CD4-positive, alpha-beta T cell treated with Interleukin-21 for 1 hour (primary cell): ENCODE results near the gene NFATC2.

Source experiments
- DNase-seq: peaks from one replicate; pipeline ENCODE4 v3.0.0-alpha.2; 2020

NFATC2 gene

DNA sequence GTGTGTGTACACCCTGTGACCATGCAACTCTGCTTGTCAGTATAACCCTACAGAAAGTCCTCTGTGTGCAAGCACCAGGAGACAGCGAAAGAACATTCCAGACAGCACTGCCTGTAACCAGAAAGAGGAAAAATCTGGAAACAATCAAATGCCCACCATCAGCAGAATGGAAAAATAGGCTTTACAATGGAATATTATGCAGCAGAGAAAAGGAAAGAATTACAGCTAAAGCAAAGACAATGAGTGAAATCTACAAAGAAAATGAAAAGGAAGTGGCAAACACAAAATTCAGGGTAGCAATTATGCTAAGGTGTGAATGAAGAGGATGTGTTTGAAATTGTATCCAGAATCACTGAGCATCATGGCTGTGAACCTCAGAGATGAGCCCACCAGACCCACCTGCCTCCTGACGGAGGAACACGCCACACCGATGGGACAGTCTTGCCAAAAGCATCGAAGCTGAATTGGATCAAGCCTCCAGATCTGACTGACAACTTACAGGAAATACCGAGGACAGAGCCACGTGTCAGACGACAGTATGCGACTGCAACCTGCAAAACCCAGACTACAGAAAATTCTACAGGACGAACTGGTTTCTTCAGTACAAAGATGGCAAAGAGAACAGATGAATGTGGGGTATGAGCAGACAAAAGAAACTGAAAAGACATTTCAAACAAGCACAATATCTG, 133.2 kb downstream of the NFATC2 start:
- peak; percentile 65 for DNase-seq

DNA sequence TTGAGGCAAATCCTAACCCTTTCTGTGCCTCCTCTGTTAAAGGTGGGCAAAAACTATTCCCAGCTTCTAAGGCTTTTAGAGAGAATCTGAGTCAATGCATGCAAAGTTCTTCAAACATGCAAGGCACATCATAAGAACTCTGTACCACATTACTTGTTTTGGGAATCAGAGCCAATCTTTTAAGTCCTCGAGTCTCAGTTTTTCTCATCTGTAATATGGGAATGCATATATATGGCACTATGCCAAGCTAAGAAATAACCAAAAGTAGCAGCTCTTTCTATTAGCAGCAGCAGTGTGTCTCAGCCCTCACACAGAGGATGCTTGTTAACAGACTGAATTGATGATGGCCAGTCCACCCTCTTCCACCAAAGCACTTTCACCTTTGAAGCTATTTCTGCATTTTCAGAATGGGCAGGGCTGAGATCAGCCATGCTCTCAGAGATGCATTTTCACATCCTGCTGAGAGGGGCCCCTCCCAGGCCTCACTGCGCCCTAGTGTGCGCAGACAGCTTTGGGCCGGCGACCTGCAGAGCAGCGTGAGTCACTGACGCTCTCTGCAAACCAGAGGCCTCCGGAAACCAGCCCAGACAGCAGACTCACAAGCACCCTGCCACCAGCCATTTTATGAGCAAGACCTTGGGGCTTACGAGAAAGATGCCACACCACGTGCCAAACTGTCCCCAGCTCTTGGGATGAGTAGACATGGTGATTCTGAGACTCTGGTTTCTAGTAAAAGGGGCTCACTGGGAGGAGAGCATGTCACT, 138.0 kb downstream of the NFATC2 start:
- peak; percentile 92 for DNase-seq

DNA sequence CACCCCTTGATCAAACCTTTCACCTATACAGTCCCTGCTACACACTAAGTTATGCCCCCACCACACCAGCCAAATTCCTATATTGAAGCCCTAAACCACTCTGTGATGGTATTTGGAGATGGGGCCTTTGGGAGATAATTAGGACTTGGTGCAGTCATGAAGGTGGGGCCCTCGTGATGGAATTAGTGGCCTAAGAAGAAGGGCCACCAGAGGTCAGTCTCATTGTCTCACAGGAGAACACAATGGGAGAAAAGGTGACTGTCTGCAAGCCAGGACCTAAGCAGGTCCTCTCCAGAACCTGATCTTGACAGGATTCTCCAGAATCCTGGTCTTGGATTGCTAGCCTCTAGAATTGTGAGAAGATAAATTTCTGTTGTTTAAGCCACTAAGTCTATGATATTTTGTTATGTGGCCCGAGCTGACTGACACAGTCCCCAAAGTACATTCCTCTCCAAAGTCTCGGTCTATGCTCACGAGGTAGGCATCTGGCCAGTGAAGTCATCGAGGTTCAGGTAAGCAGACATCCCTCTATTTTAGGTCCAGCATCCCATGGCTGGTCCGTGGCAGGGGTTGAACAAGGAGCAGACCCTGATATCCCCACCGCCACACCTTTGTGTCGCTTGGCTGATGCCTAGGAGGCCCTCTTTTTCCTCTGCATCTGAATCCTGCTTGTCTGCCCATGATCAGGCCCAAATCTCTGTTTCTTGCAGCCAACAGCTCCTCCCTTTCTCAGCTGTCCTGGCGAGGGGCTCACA, 138.9 kb downstream of the NFATC2 start:
- no peak for DNase-seq

- peak; percentile 70 for DNase-seq
Measured at GRCh38 chr20:51402201-51402600, 140.3 kb downstream of the NFATC2 start.

DNA sequence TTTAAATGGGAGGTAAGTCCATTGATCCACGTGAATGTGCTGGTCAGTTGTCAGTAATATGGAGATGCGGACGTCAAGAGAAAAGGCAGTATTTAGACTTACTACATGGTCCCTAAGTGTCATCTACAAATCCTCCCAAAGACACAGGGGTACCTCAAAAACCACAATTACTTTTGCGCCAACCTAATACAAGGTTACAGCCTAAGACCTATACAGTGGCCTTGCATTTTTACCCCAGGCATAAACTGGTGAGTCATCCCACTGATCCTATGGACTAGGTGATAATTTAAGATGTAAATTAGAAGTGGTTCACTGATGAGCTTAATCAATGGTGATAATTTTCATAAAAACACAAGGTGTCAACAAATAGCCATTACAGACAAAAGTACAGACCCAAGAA, 141.0 kb downstream of the NFATC2 start:
- no peak for DNase-seq

GRCh38 chr20:51400051-51400926, 142.2 kb downstream of the NFATC2 start:
- DNase-seq, result peak; percentile 86

DNA sequence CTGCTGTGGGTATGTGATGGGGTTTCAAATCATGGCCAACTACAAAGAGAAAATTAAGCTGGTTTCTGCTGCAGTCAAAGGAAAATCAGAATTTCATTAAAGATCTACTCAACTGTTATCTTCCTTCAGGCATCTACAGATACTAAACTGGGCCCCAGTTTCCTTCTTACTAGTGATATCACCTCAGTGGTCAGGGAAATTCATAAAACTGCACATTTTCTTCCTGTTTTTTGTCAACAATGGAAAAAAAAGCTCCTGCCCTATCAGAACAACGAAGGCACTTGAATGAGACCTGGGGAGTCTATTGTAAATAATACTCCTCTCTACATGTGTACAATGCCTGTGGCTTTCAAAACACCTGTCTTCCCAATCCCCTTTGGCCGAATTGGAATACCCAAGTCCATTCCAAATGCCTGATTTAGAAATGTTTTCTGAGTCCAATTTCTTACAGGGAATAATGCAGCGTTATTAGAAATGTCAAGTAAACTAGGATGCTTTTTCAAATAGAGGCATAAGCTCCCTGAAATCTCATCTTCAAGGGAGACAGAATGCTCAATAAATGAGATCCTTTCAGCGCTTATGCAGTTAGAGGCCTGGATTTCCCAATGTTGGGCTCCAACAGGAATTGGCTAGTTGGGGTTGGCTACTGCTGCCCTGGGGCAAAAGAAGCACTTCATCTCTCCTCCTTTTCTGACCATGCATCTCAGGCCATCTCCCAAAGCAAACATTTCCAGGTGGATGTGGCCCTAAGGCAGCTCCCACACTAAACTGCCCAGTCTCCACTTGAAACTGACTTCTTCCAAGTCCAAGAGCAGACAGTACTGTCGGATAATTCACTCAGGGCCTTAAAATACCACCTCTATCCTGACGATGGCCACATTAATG, 143.3 kb downstream of the NFATC2 start:
- no peak for DNase-seq

GRCh38 chr20:51398552-51398951, 144.0 kb downstream of the NFATC2 start:
- no peak for DNase-seq

GRCh38 chr20:51398083-51398482, 144.4 kb downstream of the NFATC2 start:
- DNase-seq, result no peak

GRCh38 chr20:51397137-51397536, 145.4 kb downstream of the NFATC2 start:
- DNase-seq, result no peak

DNA sequence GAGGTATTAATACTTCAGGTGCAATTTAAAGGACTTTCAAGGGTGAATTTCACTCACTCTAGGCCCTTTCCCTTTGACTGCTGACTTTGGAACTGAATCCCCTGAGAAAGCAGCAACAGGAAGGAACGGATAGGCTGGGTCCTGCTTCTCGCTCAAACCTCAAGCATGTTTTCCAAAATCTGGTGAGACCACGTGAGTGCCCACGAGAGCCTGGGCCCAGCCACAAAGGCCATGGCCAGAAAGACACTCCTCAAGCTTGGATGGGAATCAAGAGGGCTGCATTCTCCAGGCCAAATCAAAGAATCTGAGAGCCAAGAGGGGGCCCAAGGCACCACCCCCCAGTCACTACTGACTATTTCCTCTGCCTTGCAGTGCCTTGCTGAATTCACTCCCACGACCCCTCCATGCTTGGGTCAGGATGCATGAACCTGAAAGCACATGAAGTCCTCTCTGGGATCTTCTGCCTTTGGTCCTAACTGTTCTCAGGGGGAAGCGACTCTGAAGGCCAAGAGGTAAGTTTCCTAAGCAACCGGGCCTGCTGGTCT, 146.1 kb downstream of the NFATC2 start:
- no peak for DNase-seq

- DNase-seq, result no peak
Measured at GRCh38 chr20:51394706-51395105, 147.8 kb downstream of the NFATC2 start.

DNA sequence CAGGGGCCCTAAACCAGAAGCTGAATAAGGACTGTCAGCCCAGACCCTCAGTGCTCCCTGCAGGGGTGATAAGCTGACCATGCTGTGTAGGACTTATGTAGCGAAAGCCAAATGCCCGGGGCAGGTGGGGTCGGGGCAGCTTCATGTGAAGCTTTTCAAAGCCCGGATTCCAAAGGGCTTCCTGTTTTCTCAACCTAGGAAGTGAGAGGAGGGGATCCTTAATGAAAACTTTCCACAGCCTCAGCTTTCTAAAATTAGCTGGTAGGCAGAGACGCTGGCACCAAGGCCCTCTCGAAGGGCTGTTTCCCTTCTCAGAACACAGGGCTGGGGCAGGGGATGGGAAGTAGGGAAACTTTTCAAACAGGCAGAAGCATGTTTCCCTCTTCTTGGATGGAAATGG, 148.9 kb downstream of the NFATC2 start:
- no peak for DNase-seq

DNA sequence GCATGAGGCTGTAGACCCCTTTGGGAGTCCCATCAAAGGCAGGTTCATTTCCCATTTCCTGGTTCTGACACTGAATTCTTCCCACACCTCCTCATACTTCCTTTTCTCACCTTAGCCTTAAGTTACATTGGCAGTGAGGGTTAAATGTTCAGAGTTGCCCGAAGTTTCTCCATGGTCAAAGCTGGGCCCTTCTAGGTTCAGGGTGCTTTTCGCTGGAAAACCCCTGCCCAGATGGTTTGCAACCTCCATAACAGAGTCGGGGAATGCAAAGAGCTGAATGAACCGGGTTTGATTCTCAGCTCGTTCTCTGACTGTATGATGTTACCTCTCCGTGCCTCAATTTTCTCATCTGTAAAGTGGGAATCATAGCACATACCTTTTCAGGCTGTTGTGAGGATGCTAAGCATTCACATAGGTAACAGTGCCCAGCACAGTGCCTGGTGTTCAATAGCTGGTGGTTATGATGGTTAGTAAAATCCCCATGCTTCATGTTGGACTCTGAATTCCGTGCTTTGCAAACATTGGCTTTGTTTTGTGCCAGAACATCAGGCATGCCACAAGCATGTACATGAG, 149.8 kb downstream of the NFATC2 start:
- DNase-seq, result no peak

GRCh38 chr20:51391926-51392325, 150.6 kb downstream of the NFATC2 start:
- DNase-seq, result no peak

DNA sequence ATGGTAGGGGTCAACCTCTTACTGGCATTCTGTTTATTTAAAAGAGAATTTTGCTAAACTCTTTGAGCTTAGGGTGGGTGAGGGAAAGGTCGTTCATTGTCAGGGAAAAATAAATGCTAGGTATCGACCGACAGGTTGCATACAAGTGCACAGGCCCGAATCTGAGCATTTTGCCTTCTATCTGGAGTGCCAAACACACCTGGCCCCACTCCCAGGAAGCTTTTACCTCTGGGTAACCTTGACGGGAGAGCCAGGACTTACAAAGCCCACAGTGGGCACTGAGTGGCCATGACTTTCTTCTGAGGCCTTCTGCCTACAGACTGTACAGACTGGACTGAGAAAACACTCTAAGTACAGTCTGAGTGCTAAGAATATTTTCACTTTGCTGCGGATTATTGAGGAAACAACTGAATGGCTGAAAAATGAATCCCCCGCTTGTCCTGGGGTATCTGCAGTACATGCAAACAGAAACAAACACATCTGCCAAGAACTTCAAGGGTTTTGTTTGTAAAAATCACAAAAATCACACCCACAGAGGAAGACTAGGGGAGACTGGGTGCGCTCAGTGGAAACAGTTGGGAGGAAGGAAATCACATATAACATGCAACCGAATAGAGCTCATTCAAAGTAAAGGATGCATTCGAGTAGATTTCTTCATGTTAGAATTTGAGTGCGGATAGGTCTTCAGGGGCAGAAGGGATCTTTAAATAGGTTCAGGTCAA, 152.8 kb downstream of the NFATC2 start:
- DNase-seq, result no peak

- DNase-seq, result no peak
Measured at GRCh38 chr20:51388756-51389542, 153.6 kb downstream of the NFATC2 start.

DNA sequence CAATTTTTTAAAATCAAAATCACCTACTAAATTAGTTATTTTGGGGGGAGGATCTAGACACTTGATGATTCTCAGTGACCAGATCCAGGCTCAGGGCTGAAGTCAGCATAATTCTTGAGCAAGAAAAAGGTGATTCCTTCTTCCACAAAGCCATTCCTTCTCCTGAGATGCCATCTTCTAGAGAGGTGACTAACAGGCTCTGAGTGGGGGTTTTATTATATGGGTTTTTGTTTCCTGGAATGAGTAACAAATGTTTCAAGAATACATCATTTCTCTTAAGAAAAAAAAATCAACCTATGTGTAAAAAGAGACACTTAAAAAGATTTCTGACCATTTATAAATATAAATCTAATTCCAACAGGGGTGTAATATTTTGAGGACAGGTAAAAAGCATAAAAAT, 154.3 kb downstream of the NFATC2 start:
- no peak for DNase-seq

GRCh38 chr20:51387125-51387875, 155.2 kb downstream of the NFATC2 start:
- no peak for DNase-seq
